ENCODE data around the gene ACSS2. TPM values are rescaled to one million over a fixed set of nuclear protein-coding genes. Genes with fewer than 3 reads are reported as not detected.

The ACSS2 gene
- total RNA-seq, 1 experiment from 2014 or later = 25.4 TPM

DNA sequence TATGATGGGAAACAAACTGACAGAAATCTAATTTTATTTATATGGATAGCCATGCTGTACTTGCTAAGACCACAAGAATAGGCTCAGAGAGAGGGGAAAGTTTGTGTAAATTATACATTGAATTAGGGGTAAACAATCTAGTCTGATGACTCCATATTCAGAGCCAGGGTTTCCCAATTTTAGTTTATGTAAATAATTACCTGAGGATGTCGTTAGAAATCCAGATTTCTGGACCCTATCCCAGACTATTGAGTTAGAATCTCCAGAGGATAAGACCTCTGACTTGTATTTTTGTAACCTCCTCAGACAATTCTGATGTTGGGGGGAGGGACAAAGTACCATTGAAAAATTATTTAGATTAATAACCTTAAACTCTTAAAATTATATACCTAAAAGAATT, 18.3 kb downstream of the ACSS2 start:
- Histone ChIP-seq H3K27me3 (ENCODE audit: control insufficient read depth, insufficient read depth, low read length) (no peaks in the 10 kb centered on the region), H3K36me3 (ENCODE audit: control insufficient read depth, insufficient read depth, low read length) (no peaks in the 10 kb centered on the region), H3K4me3 (ENCODE audit: low read depth in 2 of 2, low read length in 2 of 2) (no peak overlapping the region), H3K27ac (ENCODE audit: low read length) (no peak overlapping the region), H3K9me3 (ENCODE audit: control insufficient read depth, insufficient read depth, low read depth, low read length) (no peaks in the 10 kb centered on the region), H3K4me1 (ENCODE audit: control insufficient read depth, insufficient read depth, low read length) (no peaks in the 10 kb centered on the region)
- ATAC-seq (no peak), DNase-seq (ENCODE audit: low read depth, low spot score) (no peak)
- ChIA-PET CTCF (no interaction called here), POLR2A (no interaction called here)
- no peak for TF ChIP-seq SIN3A (IDR thresholded peaks at IDR 0.05; ENCODE audit: borderline replicate concordance, insufficient read depth, low read depth, low read length)
- TF ChIP-seq, protein P1, sequence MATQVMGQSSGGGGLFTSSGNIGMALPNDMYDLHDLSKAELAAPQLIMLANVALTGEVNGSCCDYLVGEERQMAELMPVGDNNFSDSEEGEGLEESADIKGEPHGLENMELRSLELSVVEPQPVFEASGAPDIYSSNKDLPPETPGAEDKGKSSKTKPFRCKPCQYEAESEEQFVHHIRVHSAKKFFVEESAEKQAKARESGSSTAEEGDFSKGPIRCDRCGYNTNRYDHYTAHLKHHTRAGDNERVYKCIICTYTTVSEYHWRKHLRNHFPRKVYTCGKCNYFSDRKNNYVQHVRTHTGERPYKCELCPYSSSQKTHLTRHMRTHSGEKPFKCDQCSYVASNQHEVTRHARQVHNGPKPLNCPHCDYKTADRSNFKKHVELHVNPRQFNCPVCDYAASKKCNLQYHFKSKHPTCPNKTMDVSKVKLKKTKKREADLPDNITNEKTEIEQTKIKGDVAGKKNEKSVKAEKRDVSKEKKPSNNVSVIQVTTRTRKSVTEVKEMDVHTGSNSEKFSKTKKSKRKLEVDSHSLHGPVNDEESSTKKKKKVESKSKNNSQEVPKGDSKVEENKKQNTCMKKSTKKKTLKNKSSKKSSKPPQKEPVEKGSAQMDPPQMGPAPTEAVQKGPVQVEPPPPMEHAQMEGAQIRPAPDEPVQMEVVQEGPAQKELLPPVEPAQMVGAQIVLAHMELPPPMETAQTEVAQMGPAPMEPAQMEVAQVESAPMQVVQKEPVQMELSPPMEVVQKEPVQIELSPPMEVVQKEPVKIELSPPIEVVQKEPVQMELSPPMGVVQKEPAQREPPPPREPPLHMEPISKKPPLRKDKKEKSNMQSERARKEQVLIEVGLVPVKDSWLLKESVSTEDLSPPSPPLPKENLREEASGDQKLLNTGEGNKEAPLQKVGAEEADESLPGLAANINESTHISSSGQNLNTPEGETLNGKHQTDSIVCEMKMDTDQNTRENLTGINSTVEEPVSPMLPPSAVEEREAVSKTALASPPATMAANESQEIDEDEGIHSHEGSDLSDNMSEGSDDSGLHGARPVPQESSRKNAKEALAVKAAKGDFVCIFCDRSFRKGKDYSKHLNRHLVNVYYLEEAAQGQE (IDR thresholded peaks at IDR 0.05; ENCODE audit: insufficient read depth in 1 of 2, low read depth in 2 of 2, low read length in 1 of 2) = no peak
- TF ChIP-seq, protein P2, sequence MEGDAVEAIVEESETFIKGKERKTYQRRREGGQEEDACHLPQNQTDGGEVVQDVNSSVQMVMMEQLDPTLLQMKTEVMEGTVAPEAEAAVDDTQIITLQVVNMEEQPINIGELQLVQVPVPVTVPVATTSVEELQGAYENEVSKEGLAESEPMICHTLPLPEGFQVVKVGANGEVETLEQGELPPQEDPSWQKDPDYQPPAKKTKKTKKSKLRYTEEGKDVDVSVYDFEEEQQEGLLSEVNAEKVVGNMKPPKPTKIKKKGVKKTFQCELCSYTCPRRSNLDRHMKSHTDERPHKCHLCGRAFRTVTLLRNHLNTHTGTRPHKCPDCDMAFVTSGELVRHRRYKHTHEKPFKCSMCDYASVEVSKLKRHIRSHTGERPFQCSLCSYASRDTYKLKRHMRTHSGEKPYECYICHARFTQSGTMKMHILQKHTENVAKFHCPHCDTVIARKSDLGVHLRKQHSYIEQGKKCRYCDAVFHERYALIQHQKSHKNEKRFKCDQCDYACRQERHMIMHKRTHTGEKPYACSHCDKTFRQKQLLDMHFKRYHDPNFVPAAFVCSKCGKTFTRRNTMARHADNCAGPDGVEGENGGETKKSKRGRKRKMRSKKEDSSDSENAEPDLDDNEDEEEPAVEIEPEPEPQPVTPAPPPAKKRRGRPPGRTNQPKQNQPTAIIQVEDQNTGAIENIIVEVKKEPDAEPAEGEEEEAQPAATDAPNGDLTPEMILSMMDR (IDR thresholded peaks at IDR 0.05) = no peak
- TF ChIP-seq TCF7L2 (IDR thresholded peaks at IDR 0.05; ENCODE audit: low read depth, low read length) = no peak
- TF ChIP-seq POLR2AphosphoS5 (IDR thresholded peaks at IDR 0.05; ENCODE audit: low read depth, low read length) = no peak
- intact Hi-C loops (cut with micrococcal nuclease; ENCODE audit: unreplicated experiment) (no loop called here), in situ Hi-C loops (cut with HindIII; ENCODE audit: low pct_unique_long_range_greater_than_20kb, low sequenced_read_pairs) (no loop called here)
- BruUV-seq (replicated peaks) = no TSS peak

DNA sequence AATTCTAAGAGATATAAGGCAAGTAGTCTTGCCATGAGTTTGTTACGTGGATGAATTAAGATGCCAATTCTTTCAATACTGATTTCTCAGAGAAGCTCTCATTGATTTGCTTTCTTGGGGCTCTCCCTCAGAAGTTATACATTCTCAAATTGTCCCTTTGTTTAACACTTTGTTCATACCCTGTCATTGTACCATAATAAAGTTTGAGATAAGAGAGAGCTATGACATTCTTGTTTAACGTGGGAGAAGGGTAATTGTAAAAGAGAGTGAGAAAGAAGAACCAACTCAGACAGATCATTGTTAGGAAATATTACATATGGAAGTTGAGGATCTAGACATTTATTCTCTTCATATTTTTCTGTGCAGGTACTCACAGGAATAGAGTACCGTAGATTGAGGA, 19.1 kb downstream of the ACSS2 start:
- Histone ChIP-seq H3K4me1 (ENCODE audit: control insufficient read depth, insufficient read depth, low read length) (no peaks in the 10 kb centered on the region), H3K9me3 (ENCODE audit: control insufficient read depth, insufficient read depth, low read depth, low read length) (no peaks in the 10 kb centered on the region), H3K27me3 (ENCODE audit: control insufficient read depth, insufficient read depth, low read length) (no peaks in the 10 kb centered on the region), H3K36me3 (ENCODE audit: control insufficient read depth, insufficient read depth, low read length) (no peaks in the 10 kb centered on the region), H3K4me3 (ENCODE audit: low read depth in 2 of 2, low read length in 2 of 2) (no peak overlapping the region), H3K27ac (ENCODE audit: low read length) (no peak overlapping the region)
- in situ Hi-C loops (cut with HindIII; ENCODE audit: low pct_unique_long_range_greater_than_20kb, low sequenced_read_pairs) = no loop called here
- DNase-seq (ENCODE audit: low read depth, low spot score) = no peak
- no peak for ATAC-seq
- POLR2A ChIA-PET = no interaction called here
- intact Hi-C loops (cut with micrococcal nuclease; ENCODE audit: unreplicated experiment) = no loop called here
- TF ChIP-seq, protein P1 (IDR thresholded peaks at IDR 0.05; ENCODE audit: insufficient read depth in 1 of 2, low read depth in 2 of 2, low read length in 1 of 2) = no peak
- no peak for TF ChIP-seq TCF7L2 (IDR thresholded peaks at IDR 0.05; ENCODE audit: low read depth, low read length)
- TF ChIP-seq, protein P2 (IDR thresholded peaks at IDR 0.05) = no peak
- CTCF ChIA-PET = no interaction called here
- no TSS peak for BruUV-seq (replicated peaks)
